G401.6 (cell line): ENCODE results near the gene PCDHB11.
A peak's percentile ranks its signal among the peaks of the same experiment; 100 is the strongest.
"Not testable (repeated sequence)": the region's sequence is repeated elsewhere in the genome, so short reads cannot be mapped to it uniquely, and the experiment has no call there.

Source experiments
- FAIRE-seq: peaks from 2 replicates; lab custom pipeline; 2012; peaks lifted over from hg19 to GRCh38; lab: Jason Lieb, UNC

The PCDHB11 gene

GRCh38 chr5:141186897-141187512 is 12.4 kb upstream of the PCDHB11 start, which contains the start of gene PCDHB9:
Gene PCDHB9, plus strand, starts transcription at chr5:141187161. Its CDS starts 158 bp downstream, at chr5:141187319.
- peak; percentile 90 for FAIRE-seq

- FAIRE-seq = not testable (repeated sequence)
These were observed 10.7 kb upstream of the PCDHB11 start for GRCh38 chr5:141188682-141189081.

- not testable (repeated sequence) for FAIRE-seq
These were observed 10.3 kb upstream of the PCDHB11 start for GRCh38 chr5:141189131-141189530.

- peak; percentile 61 for FAIRE-seq
These were observed 7.2 kb upstream of the PCDHB11 start, which contains the start of gene PCDHB10 for GRCh38 chr5:141192110-141192725. Gene PCDHB10, plus strand, starts transcription at chr5:141192353. Its CDS starts 200 bp downstream, at chr5:141192553.

GRCh38 chr5:141194332-141194731 is 5.1 kb upstream of the PCDHB11 start:
- not testable (repeated sequence) for FAIRE-seq

GRCh38 chr5:141196363-141196762 is 3.1 kb upstream of the PCDHB11 start:
- no peak for FAIRE-seq

GRCh38 chr5:141201126-141201525 is 1.7 kb downstream of the PCDHB11 start:
- FAIRE-seq = not testable (repeated sequence)

- FAIRE-seq = not testable (repeated sequence)
These were observed 2.2 kb downstream of the PCDHB11 start for GRCh38 chr5:141201646-141202045.

GRCh38 chr5:141208478-141208877 is 9.1 kb downstream of the PCDHB11 start, which contains the start of gene PCDHB12:
Gene PCDHB12, plus strand, starts transcription at chr5:141208719. Its CDS starts 189 bp downstream, at chr5:141208908.
- FAIRE-seq = no peak

GRCh38 chr5:141210281-141210680 is 10.9 kb downstream of the PCDHB11 start:
- not testable (repeated sequence) for FAIRE-seq

- not testable (repeated sequence) for FAIRE-seq
These were observed 11.4 kb downstream of the PCDHB11 start for GRCh38 chr5:141210849-141211248.

GRCh38 chr5:141213656-141214339 is 14.4 kb downstream of the PCDHB11 start, which contains the start of gene PCDHB13:
Gene PCDHB13, plus strand, starts transcription at chr5:141213919. Its CDS starts 205 bp downstream, at chr5:141214124.
- FAIRE-seq = not testable (repeated sequence)

GRCh38 chr5:141214583-141214982 is 15.2 kb downstream of the PCDHB11 start:
- not testable (repeated sequence) for FAIRE-seq

- FAIRE-seq = not testable (repeated sequence)
These were observed 16.1 kb downstream of the PCDHB11 start for GRCh38 chr5:141215504-141215903.

- not testable (repeated sequence) for FAIRE-seq
These were observed 16.6 kb downstream of the PCDHB11 start for GRCh38 chr5:141216035-141216434.

GRCh38 chr5:141223112-141223783 is 23.8 kb downstream of the PCDHB11 start, which contains the start of gene PCDHB14:
Gene PCDHB14, plus strand, starts transcription at chr5:141223343. Its CDS starts 163 bp downstream, at chr5:141223506.
- FAIRE-seq = peak; percentile 94

GRCh38 chr5:141224844-141225243 is 25.4 kb downstream of the PCDHB11 start:
- not testable (repeated sequence) for FAIRE-seq

GRCh38 chr5:141225421-141225820 is 26.0 kb downstream of the PCDHB11 start:
- FAIRE-seq = not testable (repeated sequence)

GRCh38 chr5:141234109-141234667 is 34.8 kb downstream of the PCDHB11 start:
- no peak for FAIRE-seq

- FAIRE-seq = not testable (repeated sequence)
These were observed 36.5 kb downstream of the PCDHB11 start for GRCh38 chr5:141235922-141236321.

GRCh38 chr5:141236516-141237313 is 37.3 kb downstream of the PCDHB11 start:
- no peak for FAIRE-seq
